Measurements from ENCODE around the gene AUTS2. TPM values are rescaled to one million over a fixed set of nuclear protein-coding genes. Genes with fewer than 3 reads are reported as not detected.

AUTS2 gene
- total and polyA plus RNA-seq, 9 of the 15 experiments (the other 6 are each of a cell fraction or from before 2014, with no cell fraction given) = 0.58 TPM; not detected in 8

DNA sequence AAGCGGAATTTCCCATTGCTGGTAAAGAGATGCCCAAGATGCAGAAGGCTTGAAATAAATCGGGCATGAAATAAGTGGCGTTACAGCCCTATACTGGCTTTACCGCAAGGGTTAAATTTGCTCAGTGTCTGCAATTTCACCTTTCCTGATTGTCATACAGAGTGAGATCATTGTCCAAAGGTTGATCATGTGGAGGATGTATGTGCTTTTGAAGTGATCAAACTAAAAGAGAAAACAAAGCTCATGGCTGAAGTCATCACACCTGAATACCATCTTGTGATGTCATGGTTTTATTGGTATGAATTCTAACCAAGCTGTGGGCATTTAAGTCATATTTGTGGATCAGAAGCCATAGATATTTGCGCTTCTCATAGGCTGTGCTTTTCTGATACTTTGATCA is 635.5 kb downstream of the AUTS2 start:
- ATAC-seq (no peak), FAIRE-seq (no peak), DNase-seq (ENCODE audit: extremely low read depth in 1 of 4, low spot score in 3 of 4) (no peak)
- Histone ChIP-seq H3K9me1 (ENCODE audit: control insufficient read depth, insufficient read depth, low read length) (no peaks in the 10 kb centered on the region), H3K4me1 (replicated peaks in 1 of 2; ENCODE audit: control insufficient read depth in 2 of 2, insufficient read depth in 2 of 2, low read length in 2 of 2) (no peaks in the 10 kb centered on the region), H3K9me3 (replicated peaks; ENCODE audit: control insufficient read depth, insufficient read depth, low read depth, low read length) (no peaks in the 10 kb centered on the region; the same call in 1 of the 2 replicates), H3K9ac (ENCODE audit: insufficient read depth in 1 of 2, low read depth in 2 of 2, low read length in 2 of 2) (no peak overlapping the region), H3K36me3 (ENCODE audit: control insufficient read depth, insufficient read depth, low read length) (no peaks in the 10 kb centered on the region), H4K20me1 (replicated peaks; ENCODE audit: control insufficient read depth, insufficient read depth, low read length) (no peaks in the 10 kb centered on the region), H3K4me2 (ENCODE audit: insufficient read depth, low read length) (no peak overlapping the region), H3K79me2 (ENCODE audit: control insufficient read depth, insufficient read depth, low read length) (no peaks in the 10 kb centered on the region), H3K27me3 (ENCODE audit: control insufficient read depth in 2 of 2, insufficient read depth in 2 of 2, low read length in 2 of 2) (no peaks in the 10 kb centered on the region), H3K4me3 (no peak overlapping the region), H3K27ac (ENCODE audit: extremely low read depth, low read depth, low read length) (no peak overlapping the region), H2AFZ (ENCODE audit: low read depth, low read length) (no peak overlapping the region)
- TF ChIP-seq ZBED1 (IDR thresholded peaks at IDR 0.05) = no peak
- TF ChIP-seq MAZ (CRISPR knock-in tag; conservative IDR thresholded peaks at IDR 0.05 in 1 of 2, IDR thresholded peaks at IDR 0.05 in 1 of 2) = no peak
- no peak for TF ChIP-seq DIDO1 (tag; IDR thresholded peaks at IDR 0.05; ENCODE audit: low read depth)
- no peak for TF ChIP-seq RB1 (IDR thresholded peaks at IDR 0.05; ENCODE audit: low read depth)
- no peak for TF ChIP-seq CSDE1 (IDR thresholded peaks at IDR 0.05)
- TF ChIP-seq SP1 (CRISPR knock-in tag; IDR thresholded peaks at IDR 0.05) = no peak
- TF ChIP-seq CHD1 (IDR thresholded peaks at IDR 0.05; ENCODE audit: low read length) = no peak
- no peak for TF ChIP-seq ASH1L (IDR thresholded peaks at IDR 0.05; ENCODE audit: borderline replicate concordance, low read depth, partially characterized antibody)
- TF ChIP-seq, protein P1, sequence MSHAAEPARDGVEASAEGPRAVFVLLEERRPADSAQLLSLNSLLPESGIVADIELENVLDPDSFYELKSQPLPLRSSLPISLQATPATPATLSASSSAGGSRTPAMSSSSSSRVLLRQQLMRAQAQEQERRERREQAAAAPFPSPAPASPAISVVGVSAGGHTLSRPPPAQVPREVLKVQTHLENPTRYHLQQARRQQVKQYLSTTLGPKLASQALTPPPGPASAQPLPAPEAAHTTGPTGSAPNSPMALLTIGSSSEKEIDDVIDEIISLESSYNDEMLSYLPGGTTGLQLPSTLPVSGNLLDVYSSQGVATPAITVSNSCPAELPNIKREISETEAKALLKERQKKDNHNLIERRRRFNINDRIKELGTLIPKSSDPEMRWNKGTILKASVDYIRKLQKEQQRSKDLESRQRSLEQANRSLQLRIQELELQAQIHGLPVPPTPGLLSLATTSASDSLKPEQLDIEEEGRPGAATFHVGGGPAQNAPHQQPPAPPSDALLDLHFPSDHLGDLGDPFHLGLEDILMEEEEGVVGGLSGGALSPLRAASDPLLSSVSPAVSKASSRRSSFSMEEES (CRISPR knock-in tag; IDR thresholded peaks at IDR 0.05) = no peak
- no peak for TF ChIP-seq ZNF133 (CRISPR knock-in tag; IDR thresholded peaks at IDR 0.05)
- TF ChIP-seq, protein P2, sequence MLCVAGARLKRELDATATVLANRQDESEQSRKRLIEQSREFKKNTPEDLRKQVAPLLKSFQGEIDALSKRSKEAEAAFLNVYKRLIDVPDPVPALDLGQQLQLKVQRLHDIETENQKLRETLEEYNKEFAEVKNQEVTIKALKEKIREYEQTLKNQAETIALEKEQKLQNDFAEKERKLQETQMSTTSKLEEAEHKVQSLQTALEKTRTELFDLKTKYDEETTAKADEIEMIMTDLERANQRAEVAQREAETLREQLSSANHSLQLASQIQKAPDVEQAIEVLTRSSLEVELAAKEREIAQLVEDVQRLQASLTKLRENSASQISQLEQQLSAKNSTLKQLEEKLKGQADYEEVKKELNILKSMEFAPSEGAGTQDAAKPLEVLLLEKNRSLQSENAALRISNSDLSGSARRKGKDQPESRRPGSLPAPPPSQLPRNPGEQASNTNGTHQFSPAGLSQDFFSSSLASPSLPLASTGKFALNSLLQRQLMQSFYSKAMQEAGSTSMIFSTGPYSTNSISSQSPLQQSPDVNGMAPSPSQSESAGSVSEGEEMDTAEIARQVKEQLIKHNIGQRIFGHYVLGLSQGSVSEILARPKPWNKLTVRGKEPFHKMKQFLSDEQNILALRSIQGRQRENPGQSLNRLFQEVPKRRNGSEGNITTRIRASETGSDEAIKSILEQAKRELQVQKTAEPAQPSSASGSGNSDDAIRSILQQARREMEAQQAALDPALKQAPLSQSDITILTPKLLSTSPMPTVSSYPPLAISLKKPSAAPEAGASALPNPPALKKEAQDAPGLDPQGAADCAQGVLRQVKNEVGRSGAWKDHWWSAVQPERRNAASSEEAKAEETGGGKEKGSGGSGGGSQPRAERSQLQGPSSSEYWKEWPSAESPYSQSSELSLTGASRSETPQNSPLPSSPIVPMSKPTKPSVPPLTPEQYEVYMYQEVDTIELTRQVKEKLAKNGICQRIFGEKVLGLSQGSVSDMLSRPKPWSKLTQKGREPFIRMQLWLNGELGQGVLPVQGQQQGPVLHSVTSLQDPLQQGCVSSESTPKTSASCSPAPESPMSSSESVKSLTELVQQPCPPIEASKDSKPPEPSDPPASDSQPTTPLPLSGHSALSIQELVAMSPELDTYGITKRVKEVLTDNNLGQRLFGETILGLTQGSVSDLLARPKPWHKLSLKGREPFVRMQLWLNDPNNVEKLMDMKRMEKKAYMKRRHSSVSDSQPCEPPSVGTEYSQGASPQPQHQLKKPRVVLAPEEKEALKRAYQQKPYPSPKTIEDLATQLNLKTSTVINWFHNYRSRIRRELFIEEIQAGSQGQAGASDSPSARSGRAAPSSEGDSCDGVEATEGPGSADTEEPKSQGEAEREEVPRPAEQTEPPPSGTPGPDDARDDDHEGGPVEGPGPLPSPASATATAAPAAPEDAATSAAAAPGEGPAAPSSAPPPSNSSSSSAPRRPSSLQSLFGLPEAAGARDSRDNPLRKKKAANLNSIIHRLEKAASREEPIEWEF (CRISPR knock-in tag; IDR thresholded peaks at IDR 0.05) = no peak
- TF ChIP-seq LARP7 (IDR thresholded peaks at IDR 0.05) = no peak
- no peak for TF ChIP-seq RFX5 (IDR thresholded peaks at IDR 0.05; ENCODE audit: low read depth, low read length)
- POLR2A ChIA-PET = no interaction called here
- CTCF ChIA-PET (ENCODE audit: low intra/inter-chr PET ratio) = no interaction called here
- BruUV-seq (replicated peaks) = no TSS peak
- in situ Hi-C loops (cut with MboI) = no loop called here
- intact Hi-C loops (cut with micrococcal nuclease) = no loop called here
- 4% methylated on average over 5 of the region's 5 CpGs for WGBS (ENCODE audit: insufficient coverage, low coverage, missing lambda C conversion rate)
